Measurements from ENCODE around the gene PPL.
"Not testable (repeated sequence)": the region's sequence is repeated elsewhere in the genome, so short reads cannot be mapped to it uniquely, and the experiment has no call there.

The PPL gene

GRCh38 chr16:4936991-4937781, at the start of gene PPL:
PPL (minus strand) TSS chr16:4937148; CDS start chr16:4937045, 103 bp downstream.
- DNase-seq (ENCODE audit: low spot score): no peak

GRCh38 chr16:4984174-4984990, 47.4 kb upstream of the PPL start:
- no peak for DNase-seq (ENCODE audit: low spot score)

GRCh38 chr16:4982056-4982867, 45.3 kb upstream of the PPL start:
- DNase-seq (ENCODE audit: low spot score): no peak

- no peak for DNase-seq (ENCODE audit: low spot score)
Measured at GRCh38 chr16:4981473-4981872, 44.5 kb upstream of the PPL start.

GRCh38 chr16:4980691-4981090, 43.7 kb upstream of the PPL start:
- no peak for DNase-seq (ENCODE audit: low spot score)

GRCh38 chr16:4979736-4980660, 43.0 kb upstream of the PPL start:
- DNase-seq (ENCODE audit: low spot score): no peak

- DNase-seq (ENCODE audit: low spot score): no peak
Measured at GRCh38 chr16:4979164-4979563, 42.2 kb upstream of the PPL start.

GRCh38 chr16:4976611-4977145, 39.7 kb upstream of the PPL start:
- no peak for DNase-seq (ENCODE audit: low spot score)

GRCh38 chr16:4976079-4976478, 39.1 kb upstream of the PPL start:
- no peak for DNase-seq (ENCODE audit: low spot score)

- no peak for DNase-seq (ENCODE audit: low spot score)
Measured at GRCh38 chr16:4972938-4973587, 36.1 kb upstream of the PPL start.

- DNase-seq (ENCODE audit: low spot score): no peak
Measured at GRCh38 chr16:4970010-4970409, 33.1 kb upstream of the PPL start.

- no peak for DNase-seq (ENCODE audit: low spot score)
Measured at GRCh38 chr16:4968879-4969483, 32.0 kb upstream of the PPL start.

GRCh38 chr16:4968278-4968677, 31.3 kb upstream of the PPL start:
- not testable (repeated sequence) for DNase-seq (ENCODE audit: low spot score)

GRCh38 chr16:4966736-4967453, 29.9 kb upstream of the PPL start:
- DNase-seq (ENCODE audit: low spot score): no peak

- not testable (repeated sequence) for DNase-seq (ENCODE audit: low spot score)
Measured at GRCh38 chr16:4963527-4963926, 26.6 kb upstream of the PPL start.

- no peak for DNase-seq (ENCODE audit: low spot score)
Measured at GRCh38 chr16:4962716-4963115, 25.8 kb upstream of the PPL start.

GRCh38 chr16:4960579-4960978, 23.6 kb upstream of the PPL start:
- DNase-seq (ENCODE audit: low spot score): no peak

GRCh38 chr16:4958510-4959438, 21.8 kb upstream of the PPL start:
- no peak for DNase-seq (ENCODE audit: low spot score)

Data from kidney capillary endothelial cell (primary cell).